ENCODE data around the gene GPR157.

- TF ChIP-seq POLR2AphosphoS5 (IDR thresholded peaks at IDR 0.05; ENCODE audit: low read depth, low read length) (no peak), TAF1 (IDR thresholded peaks at IDR 0.05; ENCODE audit: low read depth, low read length) (no peak), POLR2A (IDR thresholded peaks at IDR 0.05; ENCODE audit: low read depth, low read length) (no peak), PAX5 (IDR thresholded peaks at IDR 0.05; ENCODE audit: insufficient read depth, low read length, severe bottlenecking) (no peak)
Measured at GRCh38 chr1:9161963-9162362, 33.1 kb upstream of the GPR157 start.
